ENCODE measurements around the gene ARFRP1. TPM values are rescaled to one million over a fixed set of nuclear protein-coding genes. Genes with fewer than 3 reads are reported as not detected.
A peak's percentile ranks its signal among the peaks of the same experiment; 100 is the strongest.

ARFRP1 gene
- total RNA-seq, 5 donors from 2014 or later (not counting 1 experiment from before 2014, with no cell fraction given) = 58.5 to 102 (median 99.5) TPM

DNA sequence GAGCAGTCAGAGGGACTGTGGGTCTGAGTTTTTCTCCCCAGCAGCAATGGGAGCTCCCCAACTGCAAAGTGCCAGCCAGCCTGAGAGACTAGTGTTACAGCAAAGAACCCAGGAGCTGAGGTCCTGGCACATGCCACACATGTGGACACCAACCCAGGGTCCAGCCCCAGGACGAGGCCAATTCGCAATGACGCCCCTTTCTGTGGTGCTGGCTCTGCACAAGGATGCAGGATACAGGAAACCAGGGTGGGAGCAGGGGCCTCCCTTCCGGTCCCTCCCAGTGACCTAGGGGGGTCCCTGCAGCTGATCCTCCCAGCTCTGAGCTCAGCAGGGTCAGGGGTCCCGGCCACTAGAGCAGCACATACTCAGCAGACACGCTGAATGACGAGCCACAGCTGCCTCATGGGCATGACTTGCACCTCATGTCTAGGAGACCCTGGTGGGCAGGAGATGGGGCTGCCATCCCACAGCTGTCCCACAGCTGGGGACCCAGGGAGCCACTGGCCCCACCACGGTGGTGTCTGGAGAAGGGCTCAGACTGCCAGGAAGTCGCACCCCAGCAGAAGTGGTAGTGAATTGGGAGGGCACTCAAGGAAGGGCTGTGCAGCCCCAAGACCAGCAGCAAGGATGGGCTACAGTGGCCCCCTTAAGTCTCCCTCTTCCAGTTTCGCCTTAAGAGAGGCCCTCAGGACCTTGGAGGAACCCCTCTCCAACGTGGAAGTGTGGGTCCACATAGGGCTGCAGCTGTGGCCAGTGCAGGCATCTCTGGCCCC lies 3.6 kb downstream of the ARFRP1 start:
- H3K4me3 ChIP-seq (ENCODE audit: control insufficient read depth in 1 of 2, extremely low read depth in 1 of 2, low read length in 1 of 2) = no peak overlapping the region
- Mint-ChIP-seq H3K27me3 (no peaks in the 10 kb centered on the region), H3K4me3 (peak overlapping the region in 1 of 3 donors; percentile 10), H3K36me3 (peaks cover 9% of the 10 kb centered on the region), H3K27ac (no peak overlapping the region), H3K4me1 (peaks cover 18 to 43% (median 21%) of the 10 kb centered on the region in 3 donors), H3K9me3 (no peaks in the 10 kb centered on the region)
- H3K9me3 ChIP-seq = no peaks in the 10 kb centered on the region
- no peak overlapping the region for H3K27ac ChIP-seq (ENCODE audit: low read length)
- WGBS (ENCODE audit: insufficient coverage) = 98% methylated on average over 10 of the region's 11 CpGs
- CTCF ChIA-PET = no interaction called here
- H3K4me1 ChIP-seq (ENCODE audit: control insufficient read depth in 1 of 2, extremely low read depth in 1 of 2, insufficient read depth in 2 of 2, low read length in 2 of 2) = peaks cover 7 to 62% of the 10 kb centered on the region in 2 experiments
- H3K36me3 ChIP-seq (ENCODE audit: control insufficient read depth in 2 of 2, extremely low read depth in 1 of 2, insufficient read depth in 1 of 2, low read length in 1 of 2) = peaks cover 20 to 32% of the 10 kb centered on the region in 2 donors
- ATAC-seq (replicated peaks in 1 of 4) (no peak), DNase-seq (peak in 1 of 35 experiments; percentile 0)
- no peaks in the 10 kb centered on the region for H3K27me3 ChIP-seq (replicated peaks in 1 of 2; ENCODE audit: control insufficient read depth in 2 of 2, extremely low read depth in 1 of 2, insufficient read depth in 2 of 2, low read length in 1 of 2)
- POLR2A ChIA-PET = no interaction called here

DNA sequence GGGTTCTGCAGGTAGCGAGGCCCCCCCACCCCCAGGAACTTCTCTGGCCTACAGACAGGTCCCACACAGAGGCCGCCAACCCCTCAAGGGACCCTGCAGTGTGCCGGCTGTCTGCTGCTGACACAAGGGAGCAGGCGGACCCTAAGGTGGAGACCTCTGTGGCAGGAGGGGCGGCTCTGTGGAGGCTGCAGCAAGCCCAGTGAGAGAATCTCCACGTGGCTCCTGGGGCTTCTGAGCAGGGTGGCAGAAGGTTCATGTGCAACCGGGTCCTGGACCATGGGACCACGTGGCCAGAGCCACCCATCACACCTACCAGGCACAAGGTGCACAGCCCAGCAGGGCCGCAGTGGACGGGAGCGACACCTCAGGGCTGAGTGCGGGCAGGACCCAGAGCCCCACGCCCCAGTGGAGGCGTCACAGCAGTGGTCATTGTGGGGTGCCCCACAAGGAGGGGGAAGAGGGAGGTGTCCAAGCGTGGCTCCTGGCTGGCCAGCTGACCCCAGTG lies 4.3 kb downstream of the ARFRP1 start:
- POLR2A ChIA-PET = no interaction called here
- no peak overlapping the region for H3K27ac Mint-ChIP-seq

DNA sequence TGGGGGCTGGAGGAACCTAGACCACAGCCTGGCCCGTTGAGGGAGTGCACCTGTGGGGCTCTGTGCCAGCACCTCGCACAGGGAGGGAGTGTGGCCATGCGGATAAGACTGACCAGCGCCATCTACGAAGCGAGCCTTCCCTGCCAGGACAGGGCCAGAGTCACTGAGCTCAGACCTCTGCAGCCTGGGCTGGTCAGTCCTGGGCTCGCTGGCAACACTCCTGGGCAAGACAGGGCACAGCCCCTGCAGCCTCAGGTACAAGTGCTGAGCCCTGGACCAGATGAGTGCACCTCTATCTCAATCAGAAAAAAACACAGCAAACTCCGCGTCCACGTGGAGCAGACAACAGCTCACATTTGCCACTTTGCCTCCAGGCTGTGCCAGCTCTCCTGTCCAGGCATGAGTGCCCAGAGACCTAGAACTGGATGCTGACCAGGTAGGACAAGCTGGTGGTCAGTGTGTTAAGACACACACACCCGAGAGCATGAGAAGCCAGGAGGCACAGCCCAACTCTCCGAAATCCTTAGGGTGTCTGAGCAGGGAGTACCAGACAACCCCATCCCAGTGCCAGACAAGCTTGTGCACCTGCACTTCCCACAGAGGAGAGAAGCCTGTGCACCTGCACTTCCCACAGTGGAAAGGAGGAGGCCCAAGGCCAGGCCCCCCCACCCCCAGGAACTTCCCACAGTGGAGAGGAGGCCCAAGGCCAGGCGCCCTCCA lies 4.9 kb downstream of the ARFRP1 start:
- H3K27ac ChIP-seq (ENCODE audit: low read length) = no peak overlapping the region
- DNase-seq (peak in 1 of 35 experiments; percentile 0), ATAC-seq (replicated peaks in 1 of 4) (no peak)
- H3K27me3 Mint-ChIP-seq = no peaks in the 10 kb centered on the region
- POLR2A ChIA-PET = no interaction called here
- peaks cover 9% of the 10 kb centered on the region for H3K36me3 Mint-ChIP-seq
- H3K4me1 ChIP-seq (ENCODE audit: control insufficient read depth in 1 of 2, extremely low read depth in 1 of 2, insufficient read depth in 2 of 2, low read length in 2 of 2) = peaks cover 0 to 62% of the 10 kb centered on the region in 2 experiments
- H3K27ac Mint-ChIP-seq = no peak overlapping the region
- no peaks in the 10 kb centered on the region for H3K9me3 Mint-ChIP-seq
- H3K36me3 ChIP-seq (ENCODE audit: control insufficient read depth in 2 of 2, extremely low read depth in 1 of 2, insufficient read depth in 1 of 2, low read length in 1 of 2) = peaks cover 20 to 30% of the 10 kb centered on the region in 2 donors
- H3K4me1 Mint-ChIP-seq = peaks cover 9 to 37% (median 13%) of the 10 kb centered on the region in 3 donors
- H3K4me3 Mint-ChIP-seq = no peak overlapping the region
- CTCF ChIA-PET = interaction anchor here in 1 of 2 donors (0.5 to 0.6 kb wide), 2 partner anchors 364 to 400 kb away, joined by 4 read pairs; no protein-coding TSS in a partner anchor
- WGBS (ENCODE audit: insufficient coverage) = 93% methylated on average over 12 of the region's 13 CpGs
- H3K9me3 ChIP-seq = no peaks in the 10 kb centered on the region
- H3K27me3 ChIP-seq (replicated peaks in 1 of 2; ENCODE audit: control insufficient read depth in 2 of 2, extremely low read depth in 1 of 2, insufficient read depth in 2 of 2, low read length in 1 of 2) = no peaks in the 10 kb centered on the region
- H3K4me3 ChIP-seq (ENCODE audit: control insufficient read depth in 1 of 2, extremely low read depth in 1 of 2, low read length in 1 of 2) = no peak overlapping the region

More for the DNA sequence above, 4.3 kb downstream of the ARFRP1 start:
- Histone ChIP-seq H3K27me3 (replicated peaks in 1 of 2; ENCODE audit: control insufficient read depth in 2 of 2, extremely low read depth in 1 of 2, insufficient read depth in 2 of 2, low read length in 1 of 2) (no peaks in the 10 kb centered on the region), H3K4me1 (ENCODE audit: control insufficient read depth in 1 of 2, extremely low read depth in 1 of 2, insufficient read depth in 2 of 2, low read length in 2 of 2) (peaks cover 2 to 62% of the 10 kb centered on the region in 2 experiments), H3K36me3 (ENCODE audit: control insufficient read depth in 2 of 2, extremely low read depth in 1 of 2, insufficient read depth in 1 of 2, low read length in 1 of 2) (peaks cover 20 to 30% of the 10 kb centered on the region in 2 donors), H3K27ac (ENCODE audit: low read length) (no peak overlapping the region), H3K9me3 (no peaks in the 10 kb centered on the region), H3K4me3 (ENCODE audit: control insufficient read depth in 1 of 2, extremely low read depth in 1 of 2, low read length in 1 of 2) (no peak overlapping the region)
- Mint-ChIP-seq H3K4me3 (no peak overlapping the region), H3K4me1 (peaks cover 11 to 37% (median 14%) of the 10 kb centered on the region in 3 donors), H3K9me3 (no peaks in the 10 kb centered on the region), H3K27me3 (no peaks in the 10 kb centered on the region), H3K36me3 (peaks cover 9% of the 10 kb centered on the region)
- no peak for ATAC-seq (replicated peaks in 1 of 4)
- CTCF ChIA-PET = interaction anchor here in 1 of 2 donors (0.5 to 0.6 kb wide), 2 partner anchors 364 to 399 kb away, joined by 4 read pairs; no protein-coding TSS in a partner anchor
- peak in 1 of 35 experiments; percentile 0 for DNase-seq
- 93% methylated on average over 12 of the region's 15 CpGs for WGBS (ENCODE audit: insufficient coverage)

DNA sequence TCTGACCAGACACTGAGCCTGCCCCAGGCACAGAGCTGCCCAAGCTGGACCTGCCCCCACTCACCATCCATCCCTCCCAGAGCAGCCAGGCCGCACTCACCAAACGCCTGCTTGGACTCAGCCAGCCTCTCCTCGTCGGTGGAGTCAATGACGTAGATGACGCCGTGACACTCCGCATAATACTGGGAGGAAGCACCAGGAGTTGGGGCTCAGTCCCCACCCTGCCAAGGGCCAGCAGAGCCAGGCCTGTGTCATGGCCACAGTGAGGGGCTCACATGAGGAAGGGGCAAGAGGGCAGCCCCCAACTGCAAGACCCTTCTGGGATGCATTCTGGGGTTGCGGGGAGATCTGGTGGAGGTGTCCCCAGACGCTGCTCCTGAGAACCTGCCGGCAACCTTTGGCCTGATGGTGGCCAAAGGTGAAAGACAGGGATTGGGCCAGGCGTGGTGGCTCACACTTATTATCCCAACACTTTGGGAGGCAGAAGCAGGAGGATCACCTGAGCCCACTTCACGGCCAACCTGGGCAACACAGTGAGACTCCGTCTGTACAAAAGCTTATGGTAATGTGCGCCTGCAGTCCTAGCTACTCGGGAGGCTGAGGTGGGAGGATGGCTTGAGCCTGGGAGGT lies 5.6 kb downstream of the ARFRP1 start:
- ATAC-seq (replicated peaks in 1 of 4) (no peak), DNase-seq (peak in 1 of 35 experiments; percentile 0)
- ChIA-PET CTCF (no interaction called here), POLR2A (no interaction called here)
- Mint-ChIP-seq H3K9me3 (no peaks in the 10 kb centered on the region), H3K27me3 (no peaks in the 10 kb centered on the region), H3K27ac (no peak overlapping the region), H3K4me3 (no peak overlapping the region), H3K4me1 (peaks cover 9 to 41% (median 15%) of the 10 kb centered on the region in 3 donors), H3K36me3 (peaks cover 9% of the 10 kb centered on the region)
- Histone ChIP-seq H3K9me3 (no peaks in the 10 kb centered on the region), H3K4me3 (ENCODE audit: control insufficient read depth in 1 of 2, extremely low read depth in 1 of 2, low read length in 1 of 2) (no peak overlapping the region), H3K4me1 (ENCODE audit: control insufficient read depth in 1 of 2, extremely low read depth in 1 of 2, insufficient read depth in 2 of 2, low read length in 2 of 2) (peaks cover 0 to 68% of the 10 kb centered on the region in 2 experiments), H3K36me3 (ENCODE audit: control insufficient read depth in 2 of 2, extremely low read depth in 1 of 2, insufficient read depth in 1 of 2, low read length in 1 of 2) (peaks cover 20 to 30% of the 10 kb centered on the region in 2 donors), H3K27me3 (replicated peaks in 1 of 2; ENCODE audit: control insufficient read depth in 2 of 2, extremely low read depth in 1 of 2, insufficient read depth in 2 of 2, low read length in 1 of 2) (no peaks in the 10 kb centered on the region), H3K27ac (ENCODE audit: low read length) (no peak overlapping the region)
- 97% methylated on average over 13 of the region's 16 CpGs for WGBS (ENCODE audit: insufficient coverage)

GRCh38 chr20:63701329-63702035 lies 6.3 kb downstream of the ARFRP1 start:
- H3K27ac Mint-ChIP-seq = peak overlapping the region in 1 of 2 donors; percentile 36
- no peaks in the 10 kb centered on the region for H3K9me3 Mint-ChIP-seq
- Histone ChIP-seq H3K36me3 (ENCODE audit: control insufficient read depth in 2 of 2, extremely low read depth in 1 of 2, insufficient read depth in 1 of 2, low read length in 1 of 2) (peaks cover 20 to 30% of the 10 kb centered on the region in 2 donors), H3K27me3 (replicated peaks in 1 of 2; ENCODE audit: control insufficient read depth in 2 of 2, extremely low read depth in 1 of 2, insufficient read depth in 2 of 2, low read length in 1 of 2) (no peaks in the 10 kb centered on the region), H3K9me3 (no peaks in the 10 kb centered on the region), H3K4me1 (ENCODE audit: control insufficient read depth in 1 of 2, extremely low read depth in 1 of 2, insufficient read depth in 2 of 2, low read length in 2 of 2) (peaks cover 1 to 68% of the 10 kb centered on the region in 2 experiments), H3K27ac (ENCODE audit: low read length) (no peak overlapping the region), H3K4me3 (ENCODE audit: control insufficient read depth in 1 of 2, extremely low read depth in 1 of 2, low read length in 1 of 2) (no peak overlapping the region)
- ChIA-PET CTCF (no interaction called here), POLR2A (no interaction called here)
- ATAC-seq (replicated peaks in 1 of 4) = no peak
- 51% methylated on average over 9 of the region's 14 CpGs for WGBS (ENCODE audit: insufficient coverage)
- H3K4me3 Mint-ChIP-seq = no peak overlapping the region
- H3K27me3 Mint-ChIP-seq = no peaks in the 10 kb centered on the region
- DNase-seq = peak in 1 of 35 experiments; percentile 0
- peaks cover 5% of the 10 kb centered on the region for H3K36me3 Mint-ChIP-seq
- H3K4me1 Mint-ChIP-seq = peaks cover 3 to 37% (median 11%) of the 10 kb centered on the region in 3 donors

DNA sequence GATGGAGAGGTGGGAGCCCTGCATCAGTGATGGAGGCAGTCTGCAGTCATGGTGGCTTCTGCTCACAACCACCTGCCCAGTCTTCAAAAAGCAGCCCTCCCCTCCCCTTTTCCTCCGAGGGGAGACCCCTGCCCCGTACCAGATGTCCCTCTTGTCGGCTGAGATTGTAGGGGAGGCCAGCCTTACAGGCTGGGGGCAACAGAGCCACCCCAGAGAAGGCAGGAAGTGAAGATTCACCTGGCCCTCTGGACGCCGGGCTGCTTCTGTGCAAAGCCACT lies 6.8 kb downstream of the ARFRP1 start:
- Histone ChIP-seq H3K27me3 (replicated peaks in 1 of 2; ENCODE audit: control insufficient read depth in 2 of 2, extremely low read depth in 1 of 2, insufficient read depth in 2 of 2, low read length in 1 of 2) (no peaks in the 10 kb centered on the region), H3K27ac (ENCODE audit: low read length) (no peak overlapping the region), H3K36me3 (ENCODE audit: control insufficient read depth in 2 of 2, extremely low read depth in 1 of 2, insufficient read depth in 1 of 2, low read length in 1 of 2) (peaks cover 20 to 26% of the 10 kb centered on the region in 2 donors), H3K9me3 (no peaks in the 10 kb centered on the region), H3K4me3 (ENCODE audit: control insufficient read depth in 1 of 2, extremely low read depth in 1 of 2, low read length in 1 of 2) (no peak overlapping the region), H3K4me1 (ENCODE audit: control insufficient read depth in 1 of 2, extremely low read depth in 1 of 2, insufficient read depth in 2 of 2, low read length in 2 of 2) (peaks cover 2 to 68% of the 10 kb centered on the region in 2 experiments)
- Mint-ChIP-seq H3K27me3 (no peaks in the 10 kb centered on the region), H3K27ac (peak overlapping the region in 1 of 2 donors; percentile 36), H3K4me3 (no peak overlapping the region), H3K4me1 (peaks cover 0 to 37% (median 12%) of the 10 kb centered on the region in 3 donors), H3K9me3 (no peaks in the 10 kb centered on the region), H3K36me3 (peaks cover 5% of the 10 kb centered on the region)
- ATAC-seq (replicated peaks in 1 of 4) = no peak
- WGBS (ENCODE audit: insufficient coverage) = 60% methylated on average over 1 of the region's 5 CpGs
- ChIA-PET POLR2A (no interaction called here), CTCF (no interaction called here)
- no peak for DNase-seq
